KMS-11 (cell line): Measurements from ENCODE around the gene DAPL1.

Source experiments
- H2AFZ ChIP-seq: fragments of 200-600 bp; sonication (generic); 2 replicates; pipeline ENCODE4 v1.6.1; 2016; ENCODE audit warnings: antibody characterized with exemption, mixed run types, low read depth
- H3K27ac ChIP-seq: fragments of 200-600 bp; sonication (generic); 2 replicates; pipeline ENCODE4 v1.6.1; 2016; ENCODE audit warnings: mild to moderate bottlenecking, mixed run types
- H3K27me3 ChIP-seq: fragments of 200-600 bp; sonication (generic); 2 replicates; pipeline ENCODE4 v1.6.1; 2017; ENCODE audit warnings: mild to moderate bottlenecking, low read depth, mixed run types, moderate library complexity; ENCODE audit not compliant: insufficient read depth
- H3K36me3 ChIP-seq: fragments of 200-600 bp; sonication (generic); 2 replicates; pipeline ENCODE4 v1.6.1; 2017; ENCODE audit warnings: mild to moderate bottlenecking, mixed run types; ENCODE audit not compliant: insufficient read depth
- H3K4me1 ChIP-seq: fragments of 200-600 bp; sonication (generic); 2 replicates; pipeline ENCODE4 v1.6.1; 2016; ENCODE audit warnings: mild to moderate bottlenecking, low read depth, mixed run types; ENCODE audit not compliant: poor library complexity, severe bottlenecking
- H3K4me2 ChIP-seq: fragments of 200-600 bp; sonication (generic); 2 replicates; pipeline ENCODE4 v1.7.0; 2016; ENCODE audit warnings: mild to moderate bottlenecking, mixed run types
- H3K4me3 ChIP-seq: fragments of 200-600 bp; sonication (generic); IDR thresholded peaks from 2 replicates; pipeline ENCODE4 v1.6.1; 2017; ENCODE audit warnings: low read depth, low read length, mixed read lengths; ENCODE audit not compliant: insufficient read depth
- H3K79me2 ChIP-seq: fragments of 200-600 bp; sonication (generic); 2 replicates; pipeline ENCODE4 v1.6.1; 2016; ENCODE audit warnings: low read depth, mixed run types; ENCODE audit not compliant: insufficient read depth
- H3K9ac ChIP-seq: fragments of 200-600 bp; sonication (generic); 2 replicates; pipeline ENCODE4 v1.6.1; 2016; ENCODE audit warnings: mild to moderate bottlenecking, mixed run types
- H4K20me1 ChIP-seq: fragments of 200-600 bp; sonication (generic); 2 replicates; pipeline ENCODE4 v1.6.1; 2016; ENCODE audit warnings: mild to moderate bottlenecking, mixed run types; ENCODE audit not compliant: insufficient read depth
- CTCF ChIP-seq: fragments of 200-600 bp; sonication (generic); conservative IDR thresholded peaks from 2 replicates; pipeline ENCODE4 v1.6.1; 2017; ENCODE audit warnings: low read depth, mild to moderate bottlenecking, antibody characterized with exemption, low read length, moderate library complexity, mixed read lengths

DAPL1 gene

GRCh38 chr2:158797963-158798700, 3.0 kb downstream of the DAPL1 start:
- no peak overlapping the region for H3K27ac ChIP-seq
- H3K9ac ChIP-seq, result no peak overlapping the region
- no peaks in the 10 kb centered on the region for H3K79me2 ChIP-seq
- no peak overlapping the region for H3K4me3 ChIP-seq
- no peaks in the 10 kb centered on the region for H3K27me3 ChIP-seq
- H3K4me2 ChIP-seq, result no peak overlapping the region
- no peak for TF ChIP-seq CTCF
- no peaks in the 10 kb centered on the region for H3K36me3 ChIP-seq
- H4K20me1 ChIP-seq, result no peaks in the 10 kb centered on the region
- H2AFZ ChIP-seq, result no peak overlapping the region
- peaks cover 8% of the 10 kb centered on the region for H3K4me1 ChIP-seq

GRCh38 chr2:158799181-158799580, 4.1 kb downstream of the DAPL1 start:
- H3K79me2 ChIP-seq, result no peaks in the 10 kb centered on the region
- no peaks in the 10 kb centered on the region for H3K36me3 ChIP-seq
- H3K27me3 ChIP-seq, result no peaks in the 10 kb centered on the region
- no peak overlapping the region for H3K4me2 ChIP-seq
- no peak overlapping the region for H3K4me3 ChIP-seq
- H3K27ac ChIP-seq, result no peak overlapping the region
- peaks cover 8% of the 10 kb centered on the region for H3K4me1 ChIP-seq
- TF ChIP-seq CTCF, result no peak
- no peak overlapping the region for H2AFZ ChIP-seq
- no peaks in the 10 kb centered on the region for H4K20me1 ChIP-seq
- no peak overlapping the region for H3K9ac ChIP-seq

GRCh38 chr2:158803506-158803905, 8.4 kb downstream of the DAPL1 start:
- Histone ChIP-seq H3K27ac (no peak overlapping the region), H2AFZ (no peak overlapping the region), H3K4me3 (no peak overlapping the region), H3K79me2 (no peaks in the 10 kb centered on the region), H3K27me3 (no peaks in the 10 kb centered on the region), H4K20me1 (no peaks in the 10 kb centered on the region), H3K4me1 (no peaks in the 10 kb centered on the region), H3K36me3 (no peaks in the 10 kb centered on the region), H3K9ac (no peak overlapping the region), H3K4me2 (no peak overlapping the region)
- no peak for TF ChIP-seq CTCF

GRCh38 chr2:158805255-158805654, 10.1 kb downstream of the DAPL1 start:
- H3K27ac ChIP-seq, result no peak overlapping the region
- no peak overlapping the region for H3K4me3 ChIP-seq
- no peaks in the 10 kb centered on the region for H3K27me3 ChIP-seq
- H3K4me2 ChIP-seq, result no peak overlapping the region
- no peak overlapping the region for H2AFZ ChIP-seq
- no peak for TF ChIP-seq CTCF
- no peak overlapping the region for H3K9ac ChIP-seq
- no peaks in the 10 kb centered on the region for H3K4me1 ChIP-seq
- no peaks in the 10 kb centered on the region for H3K79me2 ChIP-seq
- H3K36me3 ChIP-seq, result no peaks in the 10 kb centered on the region
- H4K20me1 ChIP-seq, result no peaks in the 10 kb centered on the region
